MM.1S (cell line): ENCODE measurements around the gene LMO7.

Experiments
- CTCF ChIP-seq: fragments of 300-600 bp; sonication (generic); IDR thresholded peaks from 2 replicates; pipeline ENCODE4 v1.5.1; 2016; ENCODE audit warnings: antibody characterized with exemption, low read length, mixed read lengths
- EZH2 ChIP-seq: fragments of 300-600 bp; sonication (generic); optimal IDR thresholded peaks from 2 replicates; pipeline ENCODE3; 2017; ENCODE audit warnings: low read depth, mild to moderate bottlenecking, antibody characterized with exemption, low read length, mixed read lengths
- EZH2phosphoT487 ChIP-seq: fragments of 300-600 bp; sonication (generic); IDR thresholded peaks from 2 replicates; pipeline ENCODE4 v1.6.1; 2018; ENCODE audit warnings: antibody characterized with exemption, low read length

DNA sequence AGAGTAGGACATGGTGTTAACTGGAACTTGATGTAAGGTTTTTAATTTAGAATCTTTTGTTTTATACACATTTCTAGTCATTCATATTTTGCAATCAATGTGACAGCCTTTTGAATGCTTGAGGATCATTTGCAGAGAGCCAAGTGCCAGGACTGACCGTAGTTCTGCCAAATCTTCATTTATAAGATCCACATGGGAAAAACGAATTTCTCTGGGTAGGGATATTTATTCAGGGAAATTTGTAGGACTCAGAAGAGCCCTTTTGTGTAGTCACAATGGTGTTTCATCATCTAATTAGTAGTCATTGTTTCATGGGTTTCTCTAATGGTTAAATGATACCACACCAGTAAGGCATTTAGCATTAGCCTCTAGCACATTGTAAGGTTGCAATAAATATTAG lies 161.1 kb downstream of the LMO7 start:
- TF ChIP-seq CTCF (no peak), EZH2 (no peak), EZH2phosphoT487 (no peak)
